ENCODE results near the gene GAS7.

- TF ChIP-seq POLR2A (IDR thresholded peaks at IDR 0.05) (no peak), CTCF (IDR thresholded peaks at IDR 0.05) (no peak)
Observed at GRCh38 chr17:10062691-10063385, 135.6 kb downstream of the GAS7 start.
